Measurements from ENCODE around the gene ARPC2. TPM values are rescaled to one million over a fixed set of nuclear protein-coding genes. Genes with fewer than 3 reads are reported as not detected.
A peak's percentile ranks its signal among the peaks of the same experiment; 100 is the strongest.

The ARPC2 gene
- polyA plus RNA-seq, 1 donor, result 269 TPM

DNA sequence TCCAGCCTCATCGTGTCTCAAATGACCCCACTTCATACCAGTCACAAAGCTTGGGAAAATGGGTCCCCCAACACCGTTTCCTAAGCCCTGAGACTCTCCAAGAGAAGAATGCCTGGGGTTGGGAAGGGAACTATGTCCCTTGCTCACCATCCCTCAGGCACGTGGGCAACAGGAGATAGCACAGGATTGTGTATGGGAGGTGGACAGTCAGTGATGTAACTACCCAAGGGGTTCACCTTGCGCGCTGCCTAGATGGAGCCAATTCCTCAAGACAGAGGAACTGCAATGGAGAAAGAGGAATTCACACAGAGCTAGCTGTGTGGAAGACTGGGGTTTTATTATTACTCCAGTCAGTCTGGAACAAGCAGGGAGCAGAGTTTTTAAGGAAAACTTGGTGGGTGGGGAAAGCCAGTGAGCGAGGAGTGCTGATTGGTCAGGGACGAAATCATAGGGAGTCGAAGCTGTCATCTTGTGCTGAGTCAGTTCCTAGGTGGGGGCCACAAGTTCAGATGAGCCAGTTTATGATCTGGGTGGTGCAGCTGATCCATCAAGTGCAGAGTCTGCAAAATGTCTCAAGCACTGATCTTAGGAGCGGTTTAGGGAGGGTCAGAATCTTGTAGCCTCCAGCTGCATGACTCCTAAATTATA is 36.4 kb upstream of the ARPC2 start:
- peak; percentile 85 to 89 for DNase-seq
- H3K27ac ChIP-seq (ENCODE audit: low read length), result peak overlapping the region; percentile 70

GRCh38 chr2:218184331-218184730 is 32.7 kb upstream of the ARPC2 start:
- no CpG with 5 or more reads among the region's 1 CpG for WGBS (ENCODE audit: insufficient coverage, low lambda C conversion rate)
- Histone ChIP-seq H3K27me3 (ENCODE audit: control insufficient read depth, insufficient read depth, low read length) (no peaks in the 10 kb centered on the region), H3K9me3 (ENCODE audit: control insufficient read depth, low read depth, low read length) (no peaks in the 10 kb centered on the region), H3K4me1 (ENCODE audit: control insufficient read depth, insufficient read depth, low read length) (peaks cover 30% of the 10 kb centered on the region), H3K4me3 (ENCODE audit: low read length) (no peak overlapping the region), H3K36me3 (ENCODE audit: control insufficient read depth, insufficient read depth, low read length) (no peaks in the 10 kb centered on the region), H3K27ac (ENCODE audit: low read length) (no peak overlapping the region)
- no peak for DNase-seq

More for the DNA sequence above, 36.4 kb upstream of the ARPC2 start:
- H3K27me3 ChIP-seq (ENCODE audit: control insufficient read depth, insufficient read depth, low read length), result no peaks in the 10 kb centered on the region
- WGBS (ENCODE audit: insufficient coverage, low lambda C conversion rate), result no CpG with 5 or more reads among the region's 9 CpGs
- H3K4me3 ChIP-seq (ENCODE audit: low read length), result no peak overlapping the region
- H3K36me3 ChIP-seq (ENCODE audit: control insufficient read depth, insufficient read depth, low read length), result no peaks in the 10 kb centered on the region
- H3K9me3 ChIP-seq (ENCODE audit: control insufficient read depth, low read depth, low read length), result no peaks in the 10 kb centered on the region
- peaks cover 22% of the 10 kb centered on the region for H3K4me1 ChIP-seq (ENCODE audit: control insufficient read depth, insufficient read depth, low read length)

GRCh38 chr2:218186355-218186766 is 30.6 kb upstream of the ARPC2 start:
- Histone ChIP-seq H3K9me3 (ENCODE audit: control insufficient read depth, low read depth, low read length) (no peaks in the 10 kb centered on the region), H3K4me3 (ENCODE audit: low read length) (no peak overlapping the region), H3K4me1 (ENCODE audit: control insufficient read depth, insufficient read depth, low read length) (peaks cover 18% of the 10 kb centered on the region), H3K27ac (ENCODE audit: low read length) (no peak overlapping the region), H3K36me3 (ENCODE audit: control insufficient read depth, insufficient read depth, low read length) (no peaks in the 10 kb centered on the region), H3K27me3 (ENCODE audit: control insufficient read depth, insufficient read depth, low read length) (no peaks in the 10 kb centered on the region)
- peak; percentile 58 to 80 for DNase-seq
- WGBS (ENCODE audit: insufficient coverage, low lambda C conversion rate), result no CpG with 5 or more reads among the region's 8 CpGs

DNA sequence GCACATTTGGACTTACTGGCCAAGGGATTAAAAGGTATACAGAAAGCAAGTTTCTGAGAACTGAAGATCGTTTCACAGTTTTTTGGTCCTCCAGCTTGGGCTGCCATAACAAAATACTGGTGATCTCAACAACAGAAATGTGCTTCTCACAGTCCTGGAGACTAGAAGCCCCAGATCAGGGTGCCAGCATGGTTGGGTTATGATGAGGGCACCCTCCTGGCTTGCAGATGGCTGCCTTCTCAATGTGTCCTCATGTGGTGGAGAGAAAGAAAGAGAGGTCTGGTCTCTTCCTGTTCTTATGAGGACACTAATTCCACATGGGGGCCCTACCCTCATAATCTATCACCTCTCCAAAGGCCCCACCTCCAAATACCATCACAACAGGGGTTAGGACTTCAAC is 30.1 kb upstream of the ARPC2 start:
- H3K4me3 ChIP-seq (ENCODE audit: low read length), result no peak overlapping the region
- DNase-seq, result no peak
- no peaks in the 10 kb centered on the region for H3K36me3 ChIP-seq (ENCODE audit: control insufficient read depth, insufficient read depth, low read length)
- H3K9me3 ChIP-seq (ENCODE audit: control insufficient read depth, low read depth, low read length), result no peaks in the 10 kb centered on the region
- H3K27ac ChIP-seq (ENCODE audit: low read length), result no peak overlapping the region
- H3K4me1 ChIP-seq (ENCODE audit: control insufficient read depth, insufficient read depth, low read length), result peaks cover 13% of the 10 kb centered on the region
- no peaks in the 10 kb centered on the region for H3K27me3 ChIP-seq (ENCODE audit: control insufficient read depth, insufficient read depth, low read length)
- no CpG with 5 or more reads among the region's 1 CpG for WGBS (ENCODE audit: insufficient coverage, low lambda C conversion rate)

- no CpG with 5 or more reads among the region's 4 CpGs for WGBS (ENCODE audit: insufficient coverage, low lambda C conversion rate)
- DNase-seq, result peak in 1 of 2 donors; percentile 36
- no peaks in the 10 kb centered on the region for H3K27me3 ChIP-seq (ENCODE audit: control insufficient read depth, insufficient read depth, low read length)
- no peaks in the 10 kb centered on the region for H3K9me3 ChIP-seq (ENCODE audit: control insufficient read depth, low read depth, low read length)
- peaks cover 11% of the 10 kb centered on the region for H3K4me1 ChIP-seq (ENCODE audit: control insufficient read depth, insufficient read depth, low read length)
- no peaks in the 10 kb centered on the region for H3K36me3 ChIP-seq (ENCODE audit: control insufficient read depth, insufficient read depth, low read length)
- no peak overlapping the region for H3K4me3 ChIP-seq (ENCODE audit: low read length)
- no peak overlapping the region for H3K27ac ChIP-seq (ENCODE audit: low read length)
These were observed 29.5 kb upstream of the ARPC2 start for GRCh38 chr2:218187296-218188015.

GRCh38 chr2:218188528-218188927 is 28.5 kb upstream of the ARPC2 start:
- no peaks in the 10 kb centered on the region for H3K36me3 ChIP-seq (ENCODE audit: control insufficient read depth, insufficient read depth, low read length)
- H3K9me3 ChIP-seq (ENCODE audit: control insufficient read depth, low read depth, low read length), result no peaks in the 10 kb centered on the region
- no CpG with 5 or more reads among the region's 2 CpGs for WGBS (ENCODE audit: insufficient coverage, low lambda C conversion rate)
- peaks cover 11% of the 10 kb centered on the region for H3K4me1 ChIP-seq (ENCODE audit: control insufficient read depth, insufficient read depth, low read length)
- H3K27me3 ChIP-seq (ENCODE audit: control insufficient read depth, insufficient read depth, low read length), result no peaks in the 10 kb centered on the region
- H3K4me3 ChIP-seq (ENCODE audit: low read length), result no peak overlapping the region
- DNase-seq, result no peak
- H3K27ac ChIP-seq (ENCODE audit: low read length), result no peak overlapping the region

- no CpG with 5 or more reads among the region's 3 CpGs for WGBS (ENCODE audit: insufficient coverage, low lambda C conversion rate)
- no peaks in the 10 kb centered on the region for H3K36me3 ChIP-seq (ENCODE audit: control insufficient read depth, insufficient read depth, low read length)
- DNase-seq, result no peak
- H3K4me3 ChIP-seq (ENCODE audit: low read length), result no peak overlapping the region
- no peaks in the 10 kb centered on the region for H3K27me3 ChIP-seq (ENCODE audit: control insufficient read depth, insufficient read depth, low read length)
- no peak overlapping the region for H3K27ac ChIP-seq (ENCODE audit: low read length)
- no peaks in the 10 kb centered on the region for H3K4me1 ChIP-seq (ENCODE audit: control insufficient read depth, insufficient read depth, low read length)
- H3K9me3 ChIP-seq (ENCODE audit: control insufficient read depth, low read depth, low read length), result no peaks in the 10 kb centered on the region
These were observed 24.0 kb upstream of the ARPC2 start for GRCh38 chr2:218192902-218193430.

DNA sequence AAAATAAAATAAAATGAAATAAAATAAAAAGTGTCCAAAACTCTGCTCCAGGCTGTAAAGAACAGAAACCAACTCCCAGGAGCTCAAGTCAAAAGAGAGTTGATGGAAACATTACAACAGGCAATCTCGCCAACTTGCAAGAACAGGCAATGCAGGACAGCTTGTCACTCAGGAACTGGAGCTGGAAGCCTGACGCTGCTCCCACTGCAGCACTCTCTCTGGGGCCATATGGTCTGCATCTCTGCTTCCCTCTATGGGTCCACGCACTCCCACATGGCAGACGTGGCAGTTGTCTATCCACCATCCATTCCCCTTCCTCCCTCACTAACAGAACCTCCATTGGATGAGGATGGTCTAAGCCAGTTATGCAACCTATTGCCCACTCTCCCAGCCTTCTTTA is 23.3 kb upstream of the ARPC2 start:
- Histone ChIP-seq H3K27me3 (ENCODE audit: control insufficient read depth, insufficient read depth, low read length) (no peaks in the 10 kb centered on the region), H3K27ac (ENCODE audit: low read length) (no peak overlapping the region), H3K36me3 (ENCODE audit: control insufficient read depth, insufficient read depth, low read length) (no peaks in the 10 kb centered on the region), H3K9me3 (ENCODE audit: control insufficient read depth, low read depth, low read length) (no peaks in the 10 kb centered on the region), H3K4me1 (ENCODE audit: control insufficient read depth, insufficient read depth, low read length) (no peaks in the 10 kb centered on the region), H3K4me3 (ENCODE audit: low read length) (no peak overlapping the region)
- no peak for DNase-seq
- whole genome bisulfite sequencing (ENCODE audit: insufficient coverage, low lambda C conversion rate), result no CpG with 5 or more reads among the region's 4 CpGs

- H3K4me3 ChIP-seq (ENCODE audit: low read length), result no peak overlapping the region
- WGBS (ENCODE audit: insufficient coverage, low lambda C conversion rate), result 100% methylated on average over 2 of the region's 3 CpGs
- no peak for DNase-seq
- H3K9me3 ChIP-seq (ENCODE audit: control insufficient read depth, low read depth, low read length), result no peaks in the 10 kb centered on the region
- H3K4me1 ChIP-seq (ENCODE audit: control insufficient read depth, insufficient read depth, low read length), result no peaks in the 10 kb centered on the region
- no peaks in the 10 kb centered on the region for H3K36me3 ChIP-seq (ENCODE audit: control insufficient read depth, insufficient read depth, low read length)
- no peak overlapping the region for H3K27ac ChIP-seq (ENCODE audit: low read length)
- H3K27me3 ChIP-seq (ENCODE audit: control insufficient read depth, insufficient read depth, low read length), result no peaks in the 10 kb centered on the region
These were observed 22.1 kb upstream of the ARPC2 start for GRCh38 chr2:218194880-218195279.

GRCh38 chr2:218196974-218197373 is 20.0 kb upstream of the ARPC2 start:
- H3K4me3 ChIP-seq (ENCODE audit: low read length), result no peak overlapping the region
- no peak for DNase-seq
- no peaks in the 10 kb centered on the region for H3K9me3 ChIP-seq (ENCODE audit: control insufficient read depth, low read depth, low read length)
- WGBS (ENCODE audit: insufficient coverage, low lambda C conversion rate), result 31% methylated on average over 3 of the region's 4 CpGs
- H3K27ac ChIP-seq (ENCODE audit: low read length), result no peak overlapping the region
- H3K4me1 ChIP-seq (ENCODE audit: control insufficient read depth, insufficient read depth, low read length), result no peaks in the 10 kb centered on the region
- no peaks in the 10 kb centered on the region for H3K27me3 ChIP-seq (ENCODE audit: control insufficient read depth, insufficient read depth, low read length)
- no peaks in the 10 kb centered on the region for H3K36me3 ChIP-seq (ENCODE audit: control insufficient read depth, insufficient read depth, low read length)

Measured in large intestine (tissue), 3 donors.